Type B pancreatic cell (in vitro differentiated cells): Measurements from ENCODE around the gene DNAH2. TPM values are rescaled to one million over a fixed set of nuclear protein-coding genes. Genes with fewer than 3 reads are reported as not detected.

Experiments
- DNase-seq: peaks from one replicate; pipeline ENCODE4 v3.0.0; 2021; ENCODE audit warnings: mixed read lengths; ENCODE audit not compliant: unreplicated experiment; ENCODE audit errors: extremely low spot score
- H3K27ac Mint-ChIP-seq: 2 replicates; pipeline ENCODE4 v1.8.0; 2021; ENCODE audit warnings: mild to moderate bottlenecking, mixed read lengths
- H3K27me3 Mint-ChIP-seq: 2 replicates; pipeline ENCODE4 v1.8.0; 2021; ENCODE audit warnings: mixed read lengths
- H3K36me3 Mint-ChIP-seq: 2 replicates; pipeline ENCODE4 v1.8.0; 2021; ENCODE audit warnings: mixed read lengths
- H3K4me1 Mint-ChIP-seq: one replicate; pipeline ENCODE4 v1.8.0; 2021; ENCODE audit warnings: mixed read lengths; ENCODE audit not compliant: unreplicated experiment
- H3K4me3 Mint-ChIP-seq: 2 replicates; pipeline ENCODE4 v1.8.0; 2021; ENCODE audit warnings: mild to moderate bottlenecking, mixed read lengths
- H3K9me3 Mint-ChIP-seq: 2 replicates; pipeline ENCODE4 v1.8.0; 2021; ENCODE audit warnings: mixed read lengths
- total RNA-seq: library from RNA; stranded (reverse); gene quantifications from 2 replicates; pipeline ENCODE4 v1.2.1, GENCODE V29; 2021; ENCODE audit warnings: low replicate concordance
- TF ChIP-seq, protein P1 (sequence below): fragments of 200-600 bp; sonication (generic); conservative IDR thresholded peaks from 2 replicates; pipeline ENCODE4 v1.5.0; 2021; ENCODE audit warnings: antibody characterized with exemption, mild to moderate bottlenecking

DNAH2 gene
- total RNA-seq, 1 donor from 2014 or later, result 1.0 TPM

DNA sequence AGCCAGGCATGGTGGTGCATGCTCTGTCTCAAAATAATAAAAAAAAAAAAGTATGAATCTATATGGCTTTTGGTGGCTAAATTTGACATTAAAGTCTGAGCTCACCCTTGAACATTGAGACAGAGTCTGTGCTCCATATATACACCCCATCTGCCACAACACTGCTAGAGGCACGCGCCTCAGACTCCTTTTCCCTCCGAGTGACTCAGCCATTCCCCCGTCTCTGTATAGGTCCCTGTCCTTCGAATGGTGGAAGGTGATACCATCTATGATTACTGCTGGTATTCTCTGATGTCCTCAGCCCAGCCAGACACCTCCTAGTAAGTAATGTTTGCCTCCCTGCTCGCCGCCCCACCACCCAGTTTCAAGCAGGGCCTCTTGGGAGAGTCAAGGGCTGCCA is 17.0 kb upstream of the DNAH2 start:
- peaks cover 10% of the 10 kb centered on the region for H3K36me3 Mint-ChIP-seq
- H3K4me1 Mint-ChIP-seq, result peaks cover 19% of the 10 kb centered on the region
- no peak overlapping the region for H3K4me3 Mint-ChIP-seq
- TF ChIP-seq, protein P1, sequence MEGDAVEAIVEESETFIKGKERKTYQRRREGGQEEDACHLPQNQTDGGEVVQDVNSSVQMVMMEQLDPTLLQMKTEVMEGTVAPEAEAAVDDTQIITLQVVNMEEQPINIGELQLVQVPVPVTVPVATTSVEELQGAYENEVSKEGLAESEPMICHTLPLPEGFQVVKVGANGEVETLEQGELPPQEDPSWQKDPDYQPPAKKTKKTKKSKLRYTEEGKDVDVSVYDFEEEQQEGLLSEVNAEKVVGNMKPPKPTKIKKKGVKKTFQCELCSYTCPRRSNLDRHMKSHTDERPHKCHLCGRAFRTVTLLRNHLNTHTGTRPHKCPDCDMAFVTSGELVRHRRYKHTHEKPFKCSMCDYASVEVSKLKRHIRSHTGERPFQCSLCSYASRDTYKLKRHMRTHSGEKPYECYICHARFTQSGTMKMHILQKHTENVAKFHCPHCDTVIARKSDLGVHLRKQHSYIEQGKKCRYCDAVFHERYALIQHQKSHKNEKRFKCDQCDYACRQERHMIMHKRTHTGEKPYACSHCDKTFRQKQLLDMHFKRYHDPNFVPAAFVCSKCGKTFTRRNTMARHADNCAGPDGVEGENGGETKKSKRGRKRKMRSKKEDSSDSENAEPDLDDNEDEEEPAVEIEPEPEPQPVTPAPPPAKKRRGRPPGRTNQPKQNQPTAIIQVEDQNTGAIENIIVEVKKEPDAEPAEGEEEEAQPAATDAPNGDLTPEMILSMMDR, result no peak
- H3K27ac Mint-ChIP-seq, result no peak overlapping the region
- peaks cover 7% of the 10 kb centered on the region for H3K27me3 Mint-ChIP-seq
- DNase-seq, result no peak
- no peaks in the 10 kb centered on the region for H3K9me3 Mint-ChIP-seq

DNA sequence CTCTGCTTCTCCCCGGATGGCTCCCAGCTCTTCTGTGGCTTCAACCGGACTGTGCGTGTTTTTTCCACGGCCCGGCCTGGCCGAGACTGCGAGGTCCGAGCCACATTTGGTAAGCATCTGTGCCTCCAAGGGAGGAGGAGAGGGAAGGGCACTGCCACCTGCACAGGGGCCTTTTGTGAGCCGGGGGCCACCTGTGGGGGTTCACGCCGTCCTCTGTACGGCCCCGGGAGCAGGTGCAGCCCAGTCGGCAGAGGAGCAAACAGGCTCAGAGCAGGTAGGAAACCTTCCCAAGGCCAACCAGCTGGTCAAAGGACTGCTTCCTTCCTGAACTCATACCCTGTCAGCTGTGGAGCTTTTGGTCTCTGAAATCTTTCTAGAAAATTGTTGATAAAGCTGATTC is 15.9 kb upstream of the DNAH2 start:
- TF ChIP-seq, protein P1, result no peak
- H3K27me3 Mint-ChIP-seq, result peaks cover 17% of the 10 kb centered on the region
- no peaks in the 10 kb centered on the region for H3K9me3 Mint-ChIP-seq
- no peak for DNase-seq
- no peak overlapping the region for H3K4me3 Mint-ChIP-seq
- no peak overlapping the region for H3K27ac Mint-ChIP-seq
- peaks cover under 1% of the 10 kb centered on the region for H3K36me3 Mint-ChIP-seq
- peaks cover 28% of the 10 kb centered on the region for H3K4me1 Mint-ChIP-seq

DNA sequence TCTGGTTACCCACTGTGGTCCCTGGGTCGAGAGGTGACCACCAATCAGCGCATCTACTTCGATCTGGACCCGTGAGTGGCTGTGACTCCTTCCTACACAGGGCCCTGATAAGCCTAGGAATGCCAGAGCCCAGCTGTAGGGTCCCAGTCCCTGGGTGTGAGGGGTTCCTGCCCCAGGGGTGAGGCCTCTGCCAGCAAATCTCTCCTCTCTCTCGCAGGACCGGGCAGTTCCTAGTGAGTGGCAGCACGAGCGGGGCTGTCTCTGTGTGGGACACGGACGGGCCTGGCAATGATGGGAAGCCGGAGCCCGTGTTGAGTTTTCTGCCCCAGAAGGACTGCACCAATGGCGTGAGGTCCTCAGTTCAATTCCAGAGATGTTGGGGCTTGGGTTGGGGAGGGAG is 14.8 kb upstream of the DNAH2 start:
- TF ChIP-seq, protein P1, result no peak
- H3K27me3 Mint-ChIP-seq, result peaks cover 20% of the 10 kb centered on the region

DNA sequence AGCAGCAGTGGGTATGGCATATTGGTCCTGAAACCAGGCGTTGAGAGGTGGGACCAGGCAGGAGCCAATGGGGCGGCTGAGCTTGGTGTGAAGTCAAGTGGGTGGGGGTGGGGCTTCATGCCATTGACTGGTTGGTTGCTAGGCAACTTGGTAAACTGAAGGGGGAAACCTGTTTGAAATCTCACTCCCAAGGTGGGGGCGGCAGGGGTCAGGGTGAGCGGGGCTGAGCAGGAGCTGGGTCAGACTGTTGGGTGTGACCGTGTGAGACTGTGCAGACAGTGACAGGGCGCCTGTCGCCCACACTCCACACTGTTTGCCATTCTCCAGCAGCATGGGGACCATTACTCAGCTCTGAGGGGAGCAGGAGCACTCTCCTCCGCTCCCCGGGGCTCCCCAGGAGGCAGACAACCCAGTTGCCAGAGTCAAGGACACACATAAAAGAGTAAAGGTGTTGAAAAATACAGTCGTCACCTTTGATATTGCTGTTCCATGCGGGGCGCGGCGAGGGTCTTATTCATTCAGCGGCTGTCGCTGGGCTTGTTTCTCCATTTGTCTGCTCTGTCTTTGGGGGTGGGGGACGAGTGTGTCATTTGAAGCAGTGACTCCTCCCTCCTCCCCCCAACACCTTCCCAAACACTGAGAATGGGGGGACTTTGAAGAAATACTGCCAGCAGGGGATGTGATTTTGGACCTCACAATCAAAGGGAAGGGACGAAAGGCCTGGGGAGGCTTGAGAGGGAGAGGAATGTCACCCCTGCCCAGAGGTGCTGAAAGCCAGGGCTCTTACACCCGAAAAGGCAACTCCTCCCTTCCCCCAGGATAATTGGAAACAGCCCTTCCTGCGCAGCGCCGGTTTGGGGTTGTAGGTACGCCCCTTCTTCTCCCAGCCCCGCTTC is 13.7 kb upstream of the DNAH2 start:
- DNase-seq, result no peak
- TF ChIP-seq, protein P1, result no peak
- Mint-ChIP-seq H3K4me3 (peak overlapping the region; percentile 91), H3K27me3 (peaks cover 20% of the 10 kb centered on the region), H3K36me3 (no peaks in the 10 kb centered on the region), H3K9me3 (no peaks in the 10 kb centered on the region), H3K27ac (peak overlapping the region; percentile 86), H3K4me1 (peaks cover 30% of the 10 kb centered on the region)

More for the DNA sequence above, 14.8 kb upstream of the DNAH2 start:
- DNase-seq, result no peak
- Mint-ChIP-seq H3K4me3 (no peak overlapping the region), H3K9me3 (no peaks in the 10 kb centered on the region), H3K27ac (no peak overlapping the region), H3K4me1 (peaks cover 30% of the 10 kb centered on the region), H3K36me3 (no peaks in the 10 kb centered on the region)

DNA sequence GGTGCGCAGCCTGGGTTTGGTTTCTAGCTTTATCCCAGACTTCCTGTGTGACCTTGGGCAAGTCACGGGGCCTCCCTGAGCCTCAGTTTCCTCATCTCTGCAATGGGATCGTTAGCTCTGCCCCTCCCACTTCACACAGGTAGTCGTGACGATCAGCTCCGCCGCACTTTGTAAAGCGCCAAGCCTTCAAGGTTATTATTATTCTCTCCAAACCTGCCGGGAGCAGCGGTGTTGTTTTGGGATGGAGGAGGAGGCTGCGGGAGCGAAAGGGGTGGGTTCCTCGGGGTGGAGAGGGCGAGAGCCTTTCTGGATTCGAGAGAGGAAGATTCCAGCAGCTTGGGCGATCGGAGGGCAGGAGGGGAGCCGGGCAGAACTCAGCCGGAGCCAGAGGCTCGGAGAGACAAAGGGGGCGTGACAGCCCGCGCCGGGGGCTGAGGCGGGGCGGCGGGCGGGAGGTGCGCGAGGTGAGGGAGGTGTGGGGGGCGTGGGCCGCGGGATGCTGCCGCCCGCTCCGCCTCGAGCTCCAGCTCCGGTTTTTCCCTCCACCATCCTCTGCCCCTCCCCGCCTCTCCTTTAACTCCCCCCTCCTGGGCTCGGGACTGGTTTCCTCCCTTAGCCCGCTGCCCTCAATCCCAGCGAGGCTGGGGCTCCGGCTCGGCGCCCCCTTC is 12.8 kb upstream of the DNAH2 start, which contains the start of gene EFNB3:
TSS of gene EFNB3 (plus strand) at position 602 of the 668 bp plus-strand sequence. CDS start 397 bp downstream, outside the sequence.
- peak within 1 kb of the TSS; percentile 86 for H3K27ac Mint-ChIP-seq
- H3K4me3 Mint-ChIP-seq, result peak within 1 kb of the TSS; percentile 91
- H3K36me3 Mint-ChIP-seq, result no peaks in the 10 kb centered on the region
- TF ChIP-seq, protein P1, result no peak
- no peak for DNase-seq
- H3K4me1 Mint-ChIP-seq, result peaks cover 30% of the 10 kb centered on the region
- no peaks in the 10 kb centered on the region for H3K9me3 Mint-ChIP-seq
- H3K27me3 Mint-ChIP-seq, result peaks cover 20% of the 10 kb centered on the region
